ENCODE data around the gene GOLM1. TPM values are rescaled to one million over a fixed set of nuclear protein-coding genes. Genes with fewer than 3 reads are reported as not detected.

The GOLM1 gene
- total RNA-seq, 1 experiment from 2014 or later = 75.1 TPM

- TF ChIP-seq ZNF423 (CRISPR knock-in tag; IDR thresholded peaks at IDR 0.05) (no peak), ZNF232 (CRISPR knock-in tag; IDR thresholded peaks at IDR 0.05) (no peak)
These were observed 90.2 kb downstream of the GOLM1 start (continued) for GRCh38 chr9:86009133-86009532.

- DNase-seq (ENCODE audit: low spot score) (no peak), ATAC-seq (no peak)
- ChIA-PET CTCF (no interaction called here), POLR2A (no interaction called here)
- H3K27me3 Mint-ChIP-seq (ENCODE audit: low read depth) = peaks cover 3% of the 10 kb centered on the region; the same call in 1 of the 2 replicates
- peaks cover 18% of the 10 kb centered on the region for H3K9me3 Mint-ChIP-seq
- H3K27ac Mint-ChIP-seq = no peak overlapping the region
- H3K4me3 Mint-ChIP-seq = no peak overlapping the region
- H3K36me3 Mint-ChIP-seq = peaks cover 69% of the 10 kb centered on the region
- TF ChIP-seq PREB (CRISPR knock-in tag; IDR thresholded peaks at IDR 0.05; ENCODE audit: borderline replicate concordance) (no peak), ZBTB21 (CRISPR knock-in tag; IDR thresholded peaks at IDR 0.05; ENCODE audit: borderline replicate concordance) (no peak), MXD4 (CRISPR knock-in tag; IDR thresholded peaks at IDR 0.05; ENCODE audit: borderline replicate concordance) (no peak), SP1 (CRISPR knock-in tag; conservative IDR thresholded peaks at IDR 0.05) (no peak), ZNF532 (CRISPR knock-in tag; IDR thresholded peaks at IDR 0.05; ENCODE audit: borderline replicate concordance) (no peak), AR (CRISPR knock-in tag; IDR thresholded peaks at IDR 0.05) (no peak), TP53 (CRISPR knock-in tag; IDR thresholded peaks at IDR 0.05) (no peak), ZNF232 (CRISPR knock-in tag; IDR thresholded peaks at IDR 0.05) (no peak), CTCF (IDR thresholded peaks at IDR 0.05) (no peak)
- H3K4me1 Mint-ChIP-seq = no peaks in the 10 kb centered on the region
These were observed 94.0 kb downstream of the GOLM1 start for GRCh38 chr9:86005253-86005775.

GRCh38 chr9:85995599-85995998, 103.8 kb downstream of the GOLM1 start:
- Mint-ChIP-seq H3K36me3 (peaks cover 58% of the 10 kb centered on the region), H3K4me3 (no peak overlapping the region), H3K4me1 (no peaks in the 10 kb centered on the region), H3K27me3 (ENCODE audit: low read depth) (no peaks in the 10 kb centered on the region), H3K9me3 (peaks cover 5% of the 10 kb centered on the region; the same call in 1 of the 2 replicates), H3K27ac (no peak overlapping the region)
- ChIA-PET POLR2A (no interaction called here), CTCF (no interaction called here)
- DNase-seq (ENCODE audit: low spot score) (no peak), ATAC-seq (no peak)
- TF ChIP-seq NR1H2 (CRISPR knock-in tag; IDR thresholded peaks at IDR 0.05) = no peak
- no peak for TF ChIP-seq ZNF416 (CRISPR knock-in tag; IDR thresholded peaks at IDR 0.05)
- no peak for TF ChIP-seq CREB1 (CRISPR knock-in tag; IDR thresholded peaks at IDR 0.05)
- no peak for TF ChIP-seq RORB (CRISPR knock-in tag; IDR thresholded peaks at IDR 0.05)
- TF ChIP-seq ZNF219 (CRISPR knock-in tag; IDR thresholded peaks at IDR 0.05; ENCODE audit: borderline replicate concordance) = no peak
- no peak for TF ChIP-seq JAZF1 (CRISPR knock-in tag; IDR thresholded peaks at IDR 0.05)
- TF ChIP-seq NR2C2 (CRISPR knock-in tag; IDR thresholded peaks at IDR 0.05) = no peak
- TF ChIP-seq NFATC4 (CRISPR knock-in tag; IDR thresholded peaks at IDR 0.05) = no peak
